ENCODE measurements around the gene CYP11A1. TPM values are rescaled to one million over a fixed set of nuclear protein-coding genes. Genes with fewer than 3 reads are reported as not detected.

CYP11A1 gene
- total RNA-seq, 2 experiments from 2014 or later: not detected

- POLR2A ChIA-PET: interaction anchor here (2.6 to 6.3 kb wide), 2 partner anchors 13 kb away, joined by 13 to 109 read pairs; no protein-coding TSS in a partner anchor
Measured at GRCh38 chr15:74398183-74398582, 30.7 kb upstream of the CYP11A1 start.

GRCh38 chr15:74397239-74398068 is 30.0 kb upstream of the CYP11A1 start:
- ATAC-seq (ENCODE audit: low read depth): no peak
- Mint-ChIP-seq H3K4me3 (peak overlapping the region; percentile 20), H3K36me3 (no peaks in the 10 kb centered on the region), H3K4me1 (peaks cover 72% of the 10 kb centered on the region), H3K27ac (peak overlapping the region; percentile 90), H3K27me3 (no peaks in the 10 kb centered on the region), H3K9me3 (no peaks in the 10 kb centered on the region)
- DNase-seq: no peak
- POLR2A ChIA-PET: interaction anchor here (2.6 kb wide), 1 partner anchor 12 kb away, joined by 13 read pairs; no protein-coding TSS in a partner anchor

More at GRCh38 chr15:74398183-74398582, 30.7 kb upstream of the CYP11A1 start:
- Mint-ChIP-seq H3K9me3 (no peaks in the 10 kb centered on the region), H3K36me3 (no peaks in the 10 kb centered on the region), H3K4me1 (peaks cover 74% of the 10 kb centered on the region), H3K27ac (peak overlapping the region; percentile 90), H3K27me3 (no peaks in the 10 kb centered on the region), H3K4me3 (peak overlapping the region; percentile 15)
- DNase-seq: no peak
- ATAC-seq (ENCODE audit: low read depth): no peak

- ATAC-seq (ENCODE audit: low read depth) (no peak), DNase-seq (no peak)
- H3K36me3 Mint-ChIP-seq: no peaks in the 10 kb centered on the region
- H3K27ac Mint-ChIP-seq: peak overlapping the region; percentile 90
- H3K27me3 Mint-ChIP-seq: no peaks in the 10 kb centered on the region
- no peaks in the 10 kb centered on the region for H3K9me3 Mint-ChIP-seq
- POLR2A ChIA-PET: interaction anchor here (1.1 to 2.6 kb wide), 2 partner anchors 10 to 11 kb away, joined by 3 to 13 read pairs; no protein-coding TSS in a partner anchor
- H3K4me1 Mint-ChIP-seq: peaks cover 72% of the 10 kb centered on the region
- no peak overlapping the region for H3K4me3 Mint-ChIP-seq
Measured at GRCh38 chr15:74396445-74397238, 29.2 kb upstream of the CYP11A1 start.

DNA sequence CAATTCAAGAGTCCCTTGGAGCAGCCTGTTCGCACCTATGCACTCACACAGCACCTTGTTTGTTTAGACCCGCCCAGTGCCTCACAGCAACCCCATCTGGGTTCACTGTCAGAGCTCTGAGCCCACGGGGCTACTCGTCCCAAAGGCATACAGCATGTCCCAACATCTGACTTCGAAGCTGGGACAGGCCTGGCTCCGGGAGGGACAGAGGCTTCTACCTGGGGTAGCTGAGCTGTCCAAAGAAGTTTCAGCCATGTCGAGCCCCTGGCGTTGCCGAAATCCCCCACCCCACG is 28.6 kb upstream of the CYP11A1 start:
- Mint-ChIP-seq H3K4me1 (peaks cover 70% of the 10 kb centered on the region), H3K36me3 (no peaks in the 10 kb centered on the region), H3K9me3 (no peaks in the 10 kb centered on the region), H3K27ac (peak overlapping the region; percentile 90), H3K4me3 (no peak overlapping the region), H3K27me3 (no peaks in the 10 kb centered on the region)
- DNase-seq (no peak), ATAC-seq (ENCODE audit: low read depth) (no peak)
- POLR2A ChIA-PET: interaction anchor here (1.1 to 2.6 kb wide), 2 partner anchors 9 to 11 kb away, joined by 3 to 13 read pairs; no protein-coding TSS in a partner anchor

- ATAC-seq (ENCODE audit: low read depth): no peak
- Mint-ChIP-seq H3K4me1 (peaks cover 70% of the 10 kb centered on the region), H3K27me3 (no peaks in the 10 kb centered on the region), H3K36me3 (no peaks in the 10 kb centered on the region), H3K27ac (peak overlapping the region; percentile 90), H3K9me3 (no peaks in the 10 kb centered on the region), H3K4me3 (no peak overlapping the region)
- POLR2A ChIA-PET: interaction anchor here (1.1 to 2.6 kb wide), 2 partner anchors 8 to 10 kb away, joined by 3 to 13 read pairs; no protein-coding TSS in a partner anchor
- DNase-seq: no peak
Measured at GRCh38 chr15:74395319-74396145, 28.1 kb upstream of the CYP11A1 start.

- ATAC-seq (ENCODE audit: low read depth) (no peak), DNase-seq (no peak)
- Mint-ChIP-seq H3K36me3 (no peaks in the 10 kb centered on the region), H3K9me3 (no peaks in the 10 kb centered on the region), H3K4me1 (peaks cover 63% of the 10 kb centered on the region), H3K4me3 (no peak overlapping the region), H3K27me3 (no peaks in the 10 kb centered on the region), H3K27ac (peak overlapping the region; percentile 76)
- POLR2A ChIA-PET: interaction anchor here (2.3 kb wide), 1 partner anchor 9 kb away, joined by 15 read pairs; no protein-coding TSS in a partner anchor
Measured at GRCh38 chr15:74394090-74394846, 26.8 kb upstream of the CYP11A1 start.

- POLR2A ChIA-PET: interaction anchor here (2.3 kb wide), 1 partner anchor 8 kb away, joined by 15 read pairs; no protein-coding TSS in a partner anchor
- peak overlapping the region; percentile 76 for H3K27ac Mint-ChIP-seq
- ATAC-seq (ENCODE audit: low read depth) (no peak), DNase-seq (no peak)
- no peaks in the 10 kb centered on the region for H3K36me3 Mint-ChIP-seq
- no peaks in the 10 kb centered on the region for H3K27me3 Mint-ChIP-seq
- H3K9me3 Mint-ChIP-seq: no peaks in the 10 kb centered on the region
- no peak overlapping the region for H3K4me3 Mint-ChIP-seq
- H3K4me1 Mint-ChIP-seq: peaks cover 61% of the 10 kb centered on the region
Measured at GRCh38 chr15:74393423-74393822, 26.0 kb upstream of the CYP11A1 start.

GRCh38 chr15:74392902-74393301 is 25.5 kb upstream of the CYP11A1 start:
- Mint-ChIP-seq H3K27me3 (no peaks in the 10 kb centered on the region), H3K4me1 (peaks cover 56% of the 10 kb centered on the region), H3K27ac (peak overlapping the region; percentile 83), H3K9me3 (no peaks in the 10 kb centered on the region), H3K36me3 (no peaks in the 10 kb centered on the region), H3K4me3 (no peak overlapping the region)
- no peak for DNase-seq
- ATAC-seq (ENCODE audit: low read depth): no peak
- POLR2A ChIA-PET: interaction anchor here (2.3 kb wide), 1 partner anchor 8 kb away, joined by 15 read pairs; no protein-coding TSS in a partner anchor

DNA sequence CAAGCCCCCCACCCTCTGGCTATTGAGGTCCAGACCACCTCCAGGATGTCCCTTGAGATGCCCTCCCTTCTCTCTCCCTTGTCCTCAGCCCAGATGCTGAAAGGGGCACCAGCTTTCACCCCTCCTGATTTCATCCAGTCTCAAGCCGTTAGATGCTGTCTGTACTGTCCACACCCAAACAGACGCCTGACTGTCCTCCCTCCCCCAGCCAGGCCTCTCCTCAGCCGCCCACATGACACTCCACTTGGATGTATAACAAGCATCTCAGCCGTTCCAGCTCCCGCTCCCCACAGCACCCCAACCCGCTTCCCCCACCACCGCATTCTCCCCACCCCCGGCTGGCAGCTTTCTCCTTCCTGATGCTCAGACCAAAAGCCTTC is 25.0 kb upstream of the CYP11A1 start:
- DNase-seq: no peak
- no peaks in the 10 kb centered on the region for H3K9me3 Mint-ChIP-seq
- H3K4me3 Mint-ChIP-seq: no peak overlapping the region
- no peak for ATAC-seq (ENCODE audit: low read depth)
- peak overlapping the region; percentile 83 for H3K27ac Mint-ChIP-seq
- POLR2A ChIA-PET: no interaction called here
- H3K27me3 Mint-ChIP-seq: no peaks in the 10 kb centered on the region
- no peaks in the 10 kb centered on the region for H3K36me3 Mint-ChIP-seq
- H3K4me1 Mint-ChIP-seq: peaks cover 51% of the 10 kb centered on the region

DNA sequence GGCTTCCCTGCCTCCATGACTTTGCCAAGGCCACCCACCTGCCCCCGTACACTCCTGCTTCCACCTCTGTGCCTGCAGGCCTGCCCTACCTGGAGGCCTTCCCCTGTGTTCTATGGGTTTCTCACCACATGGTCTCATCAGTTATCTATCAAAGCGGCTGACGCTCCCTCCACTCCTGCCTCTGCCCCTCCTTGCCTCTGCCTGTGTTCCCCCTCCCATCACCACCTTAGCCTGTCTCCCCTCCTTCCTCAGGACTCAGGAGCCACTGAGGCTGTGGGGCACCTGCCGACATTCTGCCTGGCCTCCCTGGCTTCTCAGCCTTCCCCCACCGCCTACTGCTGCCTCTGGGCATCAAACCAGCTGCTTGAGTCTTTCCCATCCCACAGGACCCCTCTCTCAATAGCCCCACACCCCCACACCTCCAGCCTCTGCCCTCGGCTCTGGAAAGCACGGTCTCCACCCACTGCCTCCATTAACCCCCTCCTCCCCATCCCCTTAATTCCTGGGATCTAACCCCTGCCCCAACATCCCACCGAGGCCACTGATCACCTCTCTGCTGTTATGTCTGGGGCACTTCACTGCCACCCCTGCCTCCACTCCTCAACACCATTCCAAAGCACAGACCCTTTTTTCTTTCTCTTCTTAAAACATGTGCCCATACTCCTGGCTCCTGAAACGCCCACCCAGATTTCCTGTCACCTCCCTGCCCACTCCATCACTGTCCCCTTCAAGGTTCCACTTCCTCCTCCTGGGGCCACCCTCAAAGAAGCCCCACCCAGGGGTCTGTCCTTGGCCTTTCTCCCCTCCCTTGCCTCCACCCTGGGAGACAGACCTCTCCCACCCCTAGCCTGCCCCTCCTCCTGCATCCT is 24.4 kb upstream of the CYP11A1 start:
- Mint-ChIP-seq H3K36me3 (no peaks in the 10 kb centered on the region), H3K27ac (peak overlapping the region; percentile 83), H3K4me1 (peaks cover 47% of the 10 kb centered on the region), H3K9me3 (no peaks in the 10 kb centered on the region), H3K27me3 (no peaks in the 10 kb centered on the region), H3K4me3 (peak overlapping the region; percentile 10)
- DNase-seq (no peak), ATAC-seq (ENCODE audit: low read depth) (no peak)
- POLR2A ChIA-PET: no interaction called here

GRCh38 chr15:74390647-74391288 is 23.3 kb upstream of the CYP11A1 start:
- H3K27me3 Mint-ChIP-seq: no peaks in the 10 kb centered on the region
- peak overlapping the region; percentile 51 for H3K4me3 Mint-ChIP-seq
- POLR2A ChIA-PET: interaction anchor here (2.9 kb wide), 1 partner anchor 10 kb away, joined by 14 read pairs; no protein-coding TSS in a partner anchor
- H3K36me3 Mint-ChIP-seq: no peaks in the 10 kb centered on the region
- ATAC-seq (ENCODE audit: low read depth) (no peak), DNase-seq (no peak)
- peak overlapping the region; percentile 75 for H3K27ac Mint-ChIP-seq
- H3K9me3 Mint-ChIP-seq: no peaks in the 10 kb centered on the region
- H3K4me1 Mint-ChIP-seq: peaks cover 43% of the 10 kb centered on the region

Data from activated naive CD8-positive, alpha-beta T cell treated with anti-CD3 and anti-CD28 coated beads, Interleukin-2, amount 10 ng/mL, durations not matched to agents 7 days and 5 days (primary cell).